K562 (cell line): ENCODE results near the gene COL6A6. TPM values are rescaled to one million over a fixed set of nuclear protein-coding genes. Genes with fewer than 3 reads are reported as not detected.

Experiments
- BCOR ChIP-seq: fragments of 450-650 bp; IDR thresholded peaks from 2 replicates; pipeline ENCODE4 v1.6.1; 2016
- HNRNPH1 ChIP-seq: fragments of 200-400 bp; formaldehyde crosslinking; optimal IDR thresholded peaks from 2 replicates; pipeline ENCODE3; 2017; ENCODE audit warnings: low read depth, mild to moderate bottlenecking, low read length, moderate library complexity
- HNRNPUL1 ChIP-seq: fragments of 200-400 bp; formaldehyde crosslinking; IDR thresholded peaks from 2 replicates; pipeline ENCODE4 v1.6.1; 2017; ENCODE audit warnings: low read length
- NR2C2 ChIP-seq, 2 experiments: fragments of 200-800 bp in 1 of 2; sonication (Bioruptor generic) in 1 of 2; sonication (generic) in 1 of 2; formaldehyde crosslinking in 1 of 2; IDR thresholded peaks; 2 replicates each; pipeline versions ENCODE4 v1.6.1 to v1.8.0; 2016 to 2022; ENCODE audit warnings: mild to moderate bottlenecking in 1 of 2, missing compliant biosample characterization in 1 of 2, missing genetic modification characterization in 1 of 2, missing genetic modification reagents in 1 of 2
- TAF9B ChIP-seq: fragments of 450-650 bp; IDR thresholded peaks from 2 replicates; pipeline ENCODE4 v1.6.1; 2018; ENCODE audit warnings: mild to moderate bottlenecking; ENCODE audit not compliant: partially characterized antibody
- ZBTB11 ChIP-seq, 3 experiments: fragments of 200-800 bp in 1 of 3; fragments of 250-450 bp in 1 of 3; fragments of 450-650 bp in 1 of 3; sonication (Bioruptor Pico) in 1 of 3; sonication (Bioruptor generic) in 1 of 3; formaldehyde crosslinking in 1 of 3; IDR thresholded peaks; 2 replicates each; pipeline versions ENCODE4 v1.6.1 to v1.8.0; 2016 to 2022; ENCODE audit warnings: mild to moderate bottlenecking in 2 of 3, missing genetic modification characterization in 2 of 3, missing compliant biosample characterization in 1 of 3, moderate library complexity in 1 of 3
- ZEB2 ChIP-seq: fragments of 450-650 bp; IDR thresholded peaks from 2 replicates; pipeline ENCODE4 v1.6.1; 2016
- ZFPM2 ChIP-seq: fragments of 250-450 bp; sonication (Bioruptor Pico); IDR thresholded peaks from 2 replicates; pipeline ENCODE4 v1.5.1; 2022; ENCODE audit warnings: mild to moderate bottlenecking
- polyA plus RNA-seq, 8 experiments: library from polyadenylated mRNA; depleted of rRNA in 4 of 8; stranded (reverse) in 5 of 8; unstranded in 3 of 8; fragments of >200 nt; fragmentation: Nextera tagmentation in 2 of 8; fragmentation: Illumina TruSeq in 1 of 8; extraction: Ambion mirVana in 2 of 8; extraction: Trizol in 1 of 8; gene quantifications; 2 replicates each; pipeline versions ENCODE4 v1.2.1 to v1.2.3, GENCODE V29; 2011 to 2014; ENCODE audit warnings: inconsistent platforms in 1 of 8, missing spikeins in 1 of 8
- total RNA-seq, 7 experiments: library from RNA; depleted of rRNA in 6 of 7; stranded (reverse); fragments of >200 nt in 6 of 7; fragmentation: Illumina TruSeq in 2 of 7; extraction: Trizol in 2 of 7; gene quantifications; 2 replicates each; pipeline versions ENCODE4 v1.2.1 to v1.2.3, GENCODE V29; 2011 to 2021; ENCODE audit warnings: low replicate concordance in 1 of 7
- TF ChIP-seq, protein P1 (sequence below): sonication (generic); formaldehyde crosslinking; IDR thresholded peaks from 2 replicates; pipeline ENCODE4 v1.8.0; 2022; ENCODE audit warnings: mild to moderate bottlenecking, missing genetic modification reagents
- TF ChIP-seq, protein P2 (sequence below): sonication (generic); formaldehyde crosslinking; IDR thresholded peaks from 2 replicates; pipeline ENCODE4 v1.9.0; 2022; ENCODE audit warnings: mild to moderate bottlenecking, missing genetic modification reagents

Gene COL6A6
- total and polyA plus RNA-seq, 9 of the 15 experiments (the other 6 are each of a cell fraction or from before 2014, with no cell fraction given), result 0.03 to 0.04 (median 0.03) TPM; not detected in 4

DNA sequence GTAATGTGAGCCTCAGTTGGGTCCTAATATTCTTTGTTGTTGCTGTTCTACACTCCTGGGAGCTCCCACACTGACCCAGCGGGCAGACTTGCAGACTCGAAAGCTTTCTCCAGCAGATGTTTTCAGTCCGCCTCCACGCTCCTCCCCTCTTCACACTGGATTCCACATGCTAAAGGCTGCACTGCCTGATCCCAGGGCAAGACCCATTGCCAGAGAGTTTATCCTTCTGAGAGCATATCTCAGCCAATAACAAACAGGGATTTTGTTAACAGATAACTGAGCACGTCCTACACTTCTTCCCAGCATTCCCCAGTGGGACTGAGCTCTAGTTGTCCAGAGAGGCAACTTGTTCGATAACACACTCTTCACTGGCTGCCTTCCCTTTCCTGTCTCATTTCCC, 8.0 kb upstream of the COL6A6 start (continued):
- TF ChIP-seq ZBTB11 (CRISPR knock-in tag; IDR thresholded peaks at IDR 0.05), result no peak
- no peak for TF ChIP-seq TAF9B
- TF ChIP-seq ZFPM2 (CRISPR knock-in tag), result no peak
- TF ChIP-seq, protein P1, sequence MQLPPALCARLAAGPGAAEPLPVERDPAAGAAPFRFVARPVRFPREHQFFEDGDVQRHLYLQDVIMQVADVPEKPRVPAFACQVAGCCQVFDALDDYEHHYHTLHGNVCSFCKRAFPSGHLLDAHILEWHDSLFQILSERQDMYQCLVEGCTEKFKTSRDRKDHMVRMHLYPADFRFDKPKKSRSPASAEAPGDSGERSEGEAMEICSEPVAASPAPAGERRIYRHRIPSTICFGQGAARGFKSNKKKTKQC (CRISPR knock-in tag), result no peak
- no peak for TF ChIP-seq ZEB2
- no peak for TF ChIP-seq HNRNPUL1
- no peak for TF ChIP-seq NR2C2 (CRISPR knock-in tag; IDR thresholded peaks at IDR 0.05)
- TF ChIP-seq NR2C2 (tag; IDR thresholded peaks at IDR 0.05), result no peak
- TF ChIP-seq BCOR, result no peak
- TF ChIP-seq, protein P2, sequence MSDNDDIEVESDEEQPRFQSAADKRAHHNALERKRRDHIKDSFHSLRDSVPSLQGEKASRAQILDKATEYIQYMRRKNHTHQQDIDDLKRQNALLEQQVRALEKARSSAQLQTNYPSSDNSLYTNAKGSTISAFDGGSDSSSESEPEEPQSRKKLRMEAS (CRISPR knock-in tag), result no peak
- no peak for TF ChIP-seq HNRNPH1
